ENCODE results near the gene ELAPOR1.

ELAPOR1 gene

DNA sequence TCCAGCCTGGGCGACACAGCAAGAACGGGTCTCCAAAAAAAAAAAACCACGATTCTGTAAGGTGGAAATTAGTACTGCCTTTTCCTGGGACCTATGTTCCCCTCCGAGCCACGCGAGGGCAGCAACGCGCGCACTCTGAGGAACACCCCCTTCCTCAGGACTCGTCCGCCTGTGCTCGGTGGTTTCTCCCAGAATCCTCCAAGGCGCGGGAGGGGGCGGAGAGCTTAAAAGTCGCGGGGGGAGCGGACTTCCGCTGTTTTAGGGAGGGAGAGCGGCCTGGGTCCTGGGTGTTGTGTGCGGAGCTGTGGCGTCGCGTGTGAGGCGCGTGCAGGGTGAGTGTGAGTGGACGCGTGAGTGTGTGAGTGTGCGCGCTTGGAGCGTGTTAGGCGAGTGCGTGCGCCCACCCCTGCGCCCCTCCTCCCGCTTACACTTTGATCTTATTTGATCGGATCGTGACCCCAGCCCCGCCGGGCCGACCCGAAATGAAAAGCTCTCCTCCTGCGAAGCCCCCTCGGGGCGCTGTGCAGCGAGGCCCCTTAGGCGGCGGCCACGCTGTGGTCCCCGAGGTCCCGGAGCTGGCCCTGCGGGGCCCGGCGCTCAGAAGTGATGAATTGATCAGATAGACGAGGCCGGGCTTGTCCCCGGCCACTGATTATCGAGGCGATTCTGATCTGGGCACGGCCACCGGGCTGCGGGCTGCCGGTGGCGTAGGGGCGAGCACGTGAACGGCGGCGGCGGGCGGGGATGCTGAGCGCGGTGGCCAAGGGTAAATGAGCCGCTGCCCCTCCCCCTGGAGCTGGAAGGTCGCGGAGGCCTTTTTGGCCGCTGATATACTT lies 13.8 kb upstream of the ELAPOR1 start:
- Histone ChIP-seq H3K27ac (ENCODE audit: low read depth, low read length) (peak overlapping the region; percentile 88), H3K36me3 (ENCODE audit: control insufficient read depth, insufficient read depth, low read length) (peaks cover 6% of the 10 kb centered on the region)

DNA sequence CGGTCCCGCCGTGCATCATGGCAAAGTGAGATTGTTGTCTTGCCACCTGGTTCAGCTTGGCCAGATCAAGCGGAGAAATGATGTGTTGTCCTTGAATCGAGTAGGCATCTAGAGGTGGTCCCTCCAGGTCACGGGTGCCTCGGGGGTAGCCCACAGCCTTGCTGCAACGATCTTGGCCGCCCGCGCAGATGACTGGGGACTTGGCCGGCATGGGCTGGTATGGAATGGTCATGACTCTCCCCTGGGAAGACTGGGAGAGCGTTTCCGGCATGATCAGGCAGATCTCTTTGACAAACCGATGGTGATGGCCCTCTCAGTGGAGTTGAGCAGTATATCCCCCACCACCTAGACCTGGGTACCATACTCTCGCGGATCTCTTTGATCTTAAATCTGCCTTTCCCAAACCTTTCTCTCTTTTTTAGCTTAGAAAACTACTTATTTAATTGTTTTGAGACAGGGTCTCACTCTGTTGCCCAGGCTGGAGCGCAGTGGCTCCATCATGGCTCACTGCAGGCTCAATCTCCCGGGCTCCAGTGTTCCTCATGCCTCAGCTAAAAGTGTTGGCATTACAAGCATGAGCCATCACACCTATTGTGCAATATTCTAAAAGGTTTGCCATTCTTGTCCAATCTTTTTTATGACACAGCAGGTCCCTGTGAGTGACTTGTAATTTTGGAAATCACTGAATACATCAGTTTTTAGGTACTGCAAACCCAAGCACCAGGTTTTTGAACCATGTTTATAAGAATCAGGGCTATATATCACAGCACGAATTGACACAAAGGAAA lies 9.4 kb upstream of the ELAPOR1 start:
- H3K9me3 ChIP-seq (ENCODE audit: control insufficient read depth, insufficient read depth, low read length) = no peaks in the 10 kb centered on the region
- no peaks in the 10 kb centered on the region for H3K4me1 ChIP-seq (ENCODE audit: control insufficient read depth, insufficient read depth, low read length)
- no peak overlapping the region for H3K4me3 ChIP-seq (ENCODE audit: low read depth, low read length)
- no peak overlapping the region for H3K27ac ChIP-seq (ENCODE audit: low read depth, low read length)
- peaks cover 6% of the 10 kb centered on the region for H3K36me3 ChIP-seq (ENCODE audit: control insufficient read depth, insufficient read depth, low read length)
- no peaks in the 10 kb centered on the region; the same call in 1 of the 2 replicates for H3K27me3 ChIP-seq (ENCODE audit: control insufficient read depth, insufficient read depth, low read length)
- H3K9ac ChIP-seq (ENCODE audit: low read depth, low read length) = no peak overlapping the region

More for the DNA sequence above, 13.8 kb upstream of the ELAPOR1 start:
- Histone ChIP-seq H3K4me1 (ENCODE audit: control insufficient read depth, insufficient read depth, low read length) (no peaks in the 10 kb centered on the region), H3K9ac (ENCODE audit: low read depth, low read length) (peak overlapping the region; percentile 96), H3K27me3 (ENCODE audit: control insufficient read depth, insufficient read depth, low read length) (no peaks in the 10 kb centered on the region), H3K9me3 (ENCODE audit: control insufficient read depth, insufficient read depth, low read length) (no peaks in the 10 kb centered on the region), H3K4me3 (ENCODE audit: low read depth, low read length) (peak overlapping the region; percentile 90)

DNA sequence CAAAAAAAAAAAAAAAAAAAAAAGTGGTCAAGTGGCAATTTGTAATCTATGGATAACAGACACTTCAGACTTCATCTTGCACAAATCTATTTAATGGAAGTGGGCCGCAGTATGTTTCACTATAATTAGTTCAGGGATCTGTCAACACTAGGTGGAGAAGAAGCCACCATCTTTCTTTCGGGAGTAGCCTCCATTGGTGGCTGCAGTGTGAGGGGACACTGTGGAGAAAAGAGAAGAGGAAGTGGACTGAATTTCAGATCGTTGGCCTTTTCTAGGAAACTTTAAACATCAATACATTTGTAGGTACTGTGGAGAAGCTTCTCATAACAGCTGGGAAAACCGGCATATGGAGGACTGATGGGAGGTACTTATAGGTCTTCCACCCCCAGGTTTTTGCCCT lies 8.0 kb upstream of the ELAPOR1 start:
- peaks cover 6% of the 10 kb centered on the region for H3K27me3 ChIP-seq (ENCODE audit: control insufficient read depth, insufficient read depth, low read length)
- H3K4me3 ChIP-seq (ENCODE audit: low read depth, low read length) = no peak overlapping the region
- no peak overlapping the region for H3K9ac ChIP-seq (ENCODE audit: low read depth, low read length)
- H3K9me3 ChIP-seq (ENCODE audit: control insufficient read depth, insufficient read depth, low read length) = no peaks in the 10 kb centered on the region
- H3K4me1 ChIP-seq (ENCODE audit: control insufficient read depth, insufficient read depth, low read length) = no peaks in the 10 kb centered on the region
- peaks cover 6% of the 10 kb centered on the region for H3K36me3 ChIP-seq (ENCODE audit: control insufficient read depth, insufficient read depth, low read length)
- H3K27ac ChIP-seq (ENCODE audit: low read depth, low read length) = no peak overlapping the region

DNA sequence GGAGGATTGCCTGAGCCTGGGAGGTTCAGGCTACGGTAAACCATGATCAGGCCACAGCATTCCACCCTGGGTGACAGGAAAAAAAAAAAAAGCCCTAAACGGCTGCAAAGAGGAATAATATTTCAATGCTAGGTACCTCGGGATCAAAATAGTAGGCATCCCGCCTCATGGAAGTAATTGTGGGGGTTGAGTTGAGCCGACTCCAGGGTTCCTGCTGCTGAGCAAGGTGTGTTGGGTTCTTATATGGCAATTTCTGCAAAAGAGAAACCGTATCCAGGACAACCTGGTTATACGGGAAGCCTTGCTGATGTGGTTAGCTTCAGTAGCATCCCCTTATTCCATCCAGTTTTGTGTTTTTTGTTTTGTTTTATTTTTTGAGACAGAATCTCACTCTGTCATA lies 6.1 kb upstream of the ELAPOR1 start:
- Histone ChIP-seq H3K4me1 (ENCODE audit: control insufficient read depth, insufficient read depth, low read length) (no peaks in the 10 kb centered on the region), H3K27ac (ENCODE audit: low read depth, low read length) (no peak overlapping the region), H3K9me3 (ENCODE audit: control insufficient read depth, insufficient read depth, low read length) (no peaks in the 10 kb centered on the region), H3K36me3 (ENCODE audit: control insufficient read depth, insufficient read depth, low read length) (no peaks in the 10 kb centered on the region), H3K4me3 (ENCODE audit: low read depth, low read length) (no peak overlapping the region), H3K27me3 (ENCODE audit: control insufficient read depth, insufficient read depth, low read length) (peaks cover 18% of the 10 kb centered on the region), H3K9ac (ENCODE audit: low read depth, low read length) (no peak overlapping the region)

DNA sequence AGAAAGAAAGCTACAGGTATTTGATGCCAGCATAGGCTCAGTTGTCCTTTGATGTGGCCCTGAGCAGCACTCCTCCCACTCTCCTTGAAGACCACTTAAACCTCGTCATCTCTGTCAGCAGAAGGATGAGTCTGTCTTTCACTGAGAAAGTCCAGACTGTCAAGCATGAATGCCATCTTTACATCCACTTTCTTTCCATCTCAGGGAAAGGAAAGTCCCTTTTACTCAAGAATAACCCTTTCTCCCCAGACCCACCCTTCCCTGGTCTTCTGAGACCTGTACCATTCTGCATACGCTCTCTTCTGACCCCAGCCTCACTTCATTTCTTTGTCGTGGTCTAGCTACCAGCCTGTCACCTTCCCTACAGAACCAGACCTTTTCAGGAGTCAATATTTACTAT lies 4.0 kb upstream of the ELAPOR1 start:
- H3K4me1 ChIP-seq (ENCODE audit: control insufficient read depth, insufficient read depth, low read length) = no peaks in the 10 kb centered on the region
- H3K4me3 ChIP-seq (ENCODE audit: low read depth, low read length) = no peak overlapping the region
- H3K9ac ChIP-seq (ENCODE audit: low read depth, low read length) = no peak overlapping the region
- H3K9me3 ChIP-seq (ENCODE audit: control insufficient read depth, insufficient read depth, low read length) = no peaks in the 10 kb centered on the region
- H3K27me3 ChIP-seq (ENCODE audit: control insufficient read depth, insufficient read depth, low read length) = peaks cover 39% of the 10 kb centered on the region
- H3K27ac ChIP-seq (ENCODE audit: low read depth, low read length) = no peak overlapping the region
- H3K36me3 ChIP-seq (ENCODE audit: control insufficient read depth, insufficient read depth, low read length) = no peaks in the 10 kb centered on the region

DNA sequence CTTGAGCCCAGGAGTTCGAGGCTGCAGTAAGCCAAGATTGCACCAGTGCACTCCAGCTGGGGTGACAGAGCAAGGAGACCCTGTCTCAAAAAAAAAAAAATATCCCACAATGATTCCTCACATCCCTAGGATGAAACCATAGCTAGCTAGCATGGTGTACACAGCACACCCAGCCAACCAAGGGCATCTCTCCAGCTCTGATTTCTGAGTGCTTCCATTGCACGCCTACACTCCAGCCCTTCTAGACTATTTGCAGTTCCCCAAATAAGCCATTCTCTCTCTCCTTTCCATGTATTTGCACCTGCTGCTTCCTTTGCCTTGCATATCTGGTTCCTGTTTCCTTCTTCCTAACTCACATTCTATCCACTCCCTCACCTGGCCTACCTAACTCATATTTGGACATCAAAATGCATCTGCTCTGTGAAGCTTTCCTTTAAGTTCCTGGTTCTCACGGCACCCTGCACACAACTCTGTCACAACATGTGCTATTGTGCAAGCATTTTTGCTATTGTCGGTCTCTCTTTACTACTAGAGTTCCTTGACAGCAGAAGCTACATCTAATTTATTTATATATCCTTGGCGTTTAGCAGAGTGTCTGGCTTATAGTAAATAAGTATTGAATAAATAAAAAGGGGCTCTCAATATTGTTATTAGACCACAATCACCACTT lies 2.4 kb upstream of the ELAPOR1 start:
- H3K4me1 ChIP-seq (ENCODE audit: control insufficient read depth, insufficient read depth, low read length) = no peaks in the 10 kb centered on the region
- no peak overlapping the region for H3K9ac ChIP-seq (ENCODE audit: low read depth, low read length)
- no peaks in the 10 kb centered on the region for H3K36me3 ChIP-seq (ENCODE audit: control insufficient read depth, insufficient read depth, low read length)
- no peak overlapping the region for H3K4me3 ChIP-seq (ENCODE audit: low read depth, low read length)
- peaks cover 55% of the 10 kb centered on the region for H3K27me3 ChIP-seq (ENCODE audit: control insufficient read depth, insufficient read depth, low read length)
- no peak overlapping the region for H3K27ac ChIP-seq (ENCODE audit: low read depth, low read length)
- H3K9me3 ChIP-seq (ENCODE audit: control insufficient read depth, insufficient read depth, low read length) = no peaks in the 10 kb centered on the region

DNA sequence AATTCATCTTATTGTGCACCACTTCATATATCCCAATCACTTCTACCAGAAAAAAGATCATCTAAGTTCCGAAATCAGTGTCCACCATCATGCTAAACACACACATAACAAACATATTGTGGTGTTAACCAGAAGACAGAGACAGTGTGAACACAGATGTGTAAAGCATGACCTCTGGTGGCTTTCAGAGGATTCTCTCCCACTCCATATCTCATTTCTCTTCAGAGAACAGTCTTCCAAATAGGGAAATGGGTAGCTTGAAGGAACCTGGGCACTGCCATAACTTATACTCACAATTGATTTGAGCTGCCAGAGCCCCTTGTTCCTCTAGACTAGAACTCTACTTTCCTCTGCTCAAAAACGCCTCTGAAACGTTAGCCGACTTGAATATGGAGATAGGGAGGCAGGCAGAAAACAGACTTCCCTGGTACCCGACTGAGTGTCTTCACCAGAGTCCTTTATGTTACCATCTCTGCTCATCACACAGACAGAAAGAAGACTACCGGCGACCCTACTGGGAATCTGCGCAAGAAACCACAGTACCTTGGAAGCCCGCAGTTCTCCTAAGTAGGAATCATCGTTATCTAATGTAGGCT lies 1.8 kb upstream of the ELAPOR1 start:
- Histone ChIP-seq H3K27me3 (ENCODE audit: control insufficient read depth, insufficient read depth, low read length) (peaks cover 55% of the 10 kb centered on the region), H3K9ac (ENCODE audit: low read depth, low read length) (no peak overlapping the region)

DNA sequence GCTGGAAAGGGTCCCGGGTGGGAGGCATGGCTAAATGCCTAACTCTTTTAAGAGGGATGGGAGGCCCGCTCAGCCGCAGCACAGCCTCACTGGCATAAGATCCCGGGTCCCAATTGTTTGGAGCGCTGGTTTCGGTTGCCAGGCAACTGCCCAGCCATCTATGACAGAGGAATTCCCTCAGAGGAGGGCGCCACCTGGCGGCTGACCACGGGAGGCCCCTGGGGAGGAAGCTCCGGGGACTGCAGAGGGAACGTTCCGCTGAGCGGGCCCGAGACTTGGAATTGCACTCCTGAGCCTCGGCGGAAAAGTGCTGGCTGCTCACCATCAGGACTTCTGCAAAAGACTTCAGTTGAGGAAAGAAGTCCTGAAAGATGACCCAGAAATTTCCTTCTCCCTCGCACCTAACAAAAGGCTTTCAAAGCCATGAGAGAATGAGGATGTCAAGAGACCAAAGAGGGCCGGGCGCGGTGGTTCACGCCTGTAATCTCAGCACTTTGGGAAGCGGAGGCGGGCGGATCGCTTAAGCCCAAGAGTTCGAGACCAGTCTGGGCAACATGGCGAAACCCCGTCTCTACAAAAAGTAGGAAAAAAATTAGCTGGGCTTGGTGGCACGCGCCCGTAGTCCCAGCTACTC lies 1.1 kb upstream of the ELAPOR1 start:
- Histone ChIP-seq H3K27ac (ENCODE audit: low read depth, low read length) (no peak overlapping the region), H3K4me3 (ENCODE audit: low read depth, low read length) (peak overlapping the region; percentile 59), H3K4me1 (ENCODE audit: control insufficient read depth, insufficient read depth, low read length) (no peaks in the 10 kb centered on the region), H3K36me3 (ENCODE audit: control insufficient read depth, insufficient read depth, low read length) (no peaks in the 10 kb centered on the region), H3K27me3 (ENCODE audit: control insufficient read depth, insufficient read depth, low read length) (peaks cover 55% of the 10 kb centered on the region), H3K9ac (ENCODE audit: low read depth, low read length) (no peak overlapping the region), H3K9me3 (ENCODE audit: control insufficient read depth, insufficient read depth, low read length) (no peaks in the 10 kb centered on the region)

More for the DNA sequence above, 1.8 kb upstream of the ELAPOR1 start:
- H3K4me1 ChIP-seq (ENCODE audit: control insufficient read depth, insufficient read depth, low read length) = no peaks in the 10 kb centered on the region
- 0 out of 2 replicates have a peak overlapping the region, but pooled peaks have one; percentile 27 for H3K4me3 ChIP-seq (ENCODE audit: low read depth, low read length)
- H3K9me3 ChIP-seq (ENCODE audit: control insufficient read depth, insufficient read depth, low read length) = no peaks in the 10 kb centered on the region
- H3K27ac ChIP-seq (ENCODE audit: low read depth, low read length) = no peak overlapping the region
- no peaks in the 10 kb centered on the region for H3K36me3 ChIP-seq (ENCODE audit: control insufficient read depth, insufficient read depth, low read length)

DNA sequence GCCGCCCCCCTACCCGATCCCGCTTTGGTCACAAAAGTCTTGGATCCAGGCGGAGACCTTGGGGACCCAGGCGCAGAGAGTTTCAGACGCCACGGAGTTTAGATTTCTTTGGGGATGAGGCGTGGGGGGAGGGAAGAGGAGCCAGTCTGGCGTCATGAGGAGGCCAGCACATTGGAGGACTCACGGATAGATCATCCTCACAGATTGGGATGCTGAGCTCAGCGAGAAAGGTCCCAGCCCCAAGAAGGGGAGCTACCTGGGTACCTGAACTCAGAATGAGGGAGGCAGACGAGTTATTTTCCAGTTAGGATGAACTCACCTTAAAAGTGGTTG lies 393 bp downstream of the ELAPOR1 start:
- Histone ChIP-seq H3K4me1 (ENCODE audit: control insufficient read depth, insufficient read depth, low read length) (no peaks in the 10 kb centered on the region), H3K9ac (ENCODE audit: low read depth, low read length) (no peak overlapping the region), H3K9me3 (ENCODE audit: control insufficient read depth, insufficient read depth, low read length) (no peaks in the 10 kb centered on the region), H3K4me3 (ENCODE audit: low read depth, low read length) (peak overlapping the region; percentile 59), H3K27ac (ENCODE audit: low read depth, low read length) (no peak overlapping the region), H3K36me3 (ENCODE audit: control insufficient read depth, insufficient read depth, low read length) (no peaks in the 10 kb centered on the region), H3K27me3 (ENCODE audit: control insufficient read depth, insufficient read depth, low read length) (peaks cover 55% of the 10 kb centered on the region)

DNA sequence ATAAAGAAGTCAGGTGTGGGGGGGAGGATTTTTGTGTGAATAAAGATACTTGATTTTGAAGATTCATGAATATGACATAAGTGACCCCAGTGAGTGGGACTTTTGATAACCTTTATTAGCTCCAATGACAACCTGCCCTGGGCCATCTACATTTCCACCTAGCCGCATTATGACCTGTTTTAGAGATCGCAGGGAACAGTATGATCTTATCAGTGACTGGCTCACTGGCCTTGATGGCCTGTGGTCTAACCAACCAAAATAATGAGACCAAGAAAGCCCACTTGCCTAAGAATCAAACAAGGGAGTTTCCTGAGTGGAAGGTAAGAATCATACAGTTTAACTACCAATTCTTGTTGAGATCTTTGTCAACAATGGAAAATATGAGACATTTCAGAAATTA lies 1.8 kb downstream of the ELAPOR1 start:
- Histone ChIP-seq H3K4me1 (ENCODE audit: control insufficient read depth, insufficient read depth, low read length) (no peaks in the 10 kb centered on the region), H3K27me3 (ENCODE audit: control insufficient read depth, insufficient read depth, low read length) (peaks cover 51% of the 10 kb centered on the region), H3K36me3 (ENCODE audit: control insufficient read depth, insufficient read depth, low read length) (no peaks in the 10 kb centered on the region), H3K9me3 (ENCODE audit: control insufficient read depth, insufficient read depth, low read length) (no peaks in the 10 kb centered on the region), H3K4me3 (ENCODE audit: low read depth, low read length) (no peak overlapping the region), H3K27ac (ENCODE audit: low read depth, low read length) (no peak overlapping the region), H3K9ac (ENCODE audit: low read depth, low read length) (no peak overlapping the region)
